ELF-1 (cell line): Measurements from ENCODE around the gene XPO5.
A peak's percentile ranks its signal among the peaks of the same experiment; 100 is the strongest.
"Not testable (repeated sequence)": the region's sequence is repeated elsewhere in the genome, so short reads cannot be mapped to it uniquely, and the experiment has no call there.

Experiments
- DNase-seq: peaks from one replicate; pipeline ENCODE4 v3.0.0-alpha.2; 2016; ENCODE audit warnings: low read depth, low spot score

Gene XPO5

GRCh38 chr6:43584892-43585570 is 9.2 kb upstream of the XPO5 start:
- no peak for DNase-seq

DNA sequence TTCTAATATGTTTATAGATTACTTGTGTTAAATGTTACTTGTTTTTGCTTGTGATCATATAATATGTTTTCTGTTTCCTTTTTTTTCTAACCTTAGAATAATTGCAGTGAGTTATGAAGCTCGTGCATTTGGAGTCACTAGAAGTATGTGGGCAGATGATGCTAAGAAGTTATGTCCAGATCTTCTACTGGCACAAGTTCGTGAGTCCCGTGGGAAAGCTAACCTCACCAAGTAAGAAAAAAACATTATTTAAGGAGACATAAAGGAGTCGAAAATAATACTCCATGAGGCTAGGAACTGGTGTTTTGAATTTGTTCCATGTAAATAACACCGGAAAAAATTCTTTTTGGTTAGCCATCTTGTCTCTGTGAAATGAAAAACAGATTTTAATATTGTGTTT is 7.1 kb upstream of the XPO5 start:
- no peak for DNase-seq

- DNase-seq: no peak
Observed at GRCh38 chr6:43579171-43579570, 3.3 kb upstream of the XPO5 start.

DNA sequence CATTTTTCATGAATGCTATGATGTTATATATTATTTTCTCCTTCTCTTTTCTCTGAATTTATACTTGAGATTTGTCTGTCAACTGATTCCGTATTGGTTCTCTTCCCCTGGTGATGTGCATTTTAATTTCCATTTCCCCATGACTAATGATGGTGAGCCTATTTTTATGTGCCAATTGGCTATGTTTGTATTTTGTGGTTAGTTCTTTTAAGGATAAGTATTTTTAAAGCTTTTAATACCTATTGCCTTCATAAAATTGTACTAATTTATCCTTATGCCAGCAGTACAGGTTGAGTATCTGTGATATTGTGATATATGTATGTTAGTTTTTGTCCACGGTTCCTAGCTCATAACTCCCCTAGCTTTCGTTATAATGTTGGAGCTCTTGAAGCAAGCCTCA is 2.9 kb upstream of the XPO5 start:
- DNase-seq: no peak

DNA sequence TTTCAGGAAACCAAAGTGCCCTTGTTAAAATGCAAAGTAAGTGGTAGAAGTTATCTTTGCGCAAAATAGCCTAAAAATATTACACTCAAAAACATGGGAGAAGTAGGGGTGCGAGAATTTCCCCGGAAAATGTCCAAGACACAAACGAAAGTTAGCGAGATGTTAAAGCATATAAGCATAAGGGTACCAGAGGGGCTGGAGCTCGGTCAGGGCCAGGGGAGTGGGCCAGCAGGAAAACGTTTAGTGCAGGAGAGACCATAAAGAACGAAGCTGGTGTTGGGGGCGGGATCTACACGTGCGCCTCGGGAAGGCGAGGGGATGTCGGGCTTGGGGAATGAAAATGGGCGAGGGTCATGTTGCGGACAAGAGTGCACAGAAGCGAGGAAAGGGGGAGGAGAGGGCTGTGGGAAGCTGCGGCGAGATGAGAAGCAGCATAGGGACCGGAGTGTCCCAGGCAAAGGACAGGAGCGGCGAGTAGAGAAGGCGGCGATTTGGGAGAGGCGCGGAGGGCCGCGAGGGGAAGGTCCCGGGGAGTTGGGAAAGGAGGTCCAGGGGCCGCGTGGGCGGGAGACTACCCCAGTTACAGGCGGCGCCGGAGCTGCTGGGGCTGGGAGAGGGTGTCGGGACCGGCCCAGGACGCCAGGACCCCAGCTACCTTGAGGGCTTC is 600 bp downstream of the XPO5 start:
- DNase-seq: peak; percentile 65

DNA sequence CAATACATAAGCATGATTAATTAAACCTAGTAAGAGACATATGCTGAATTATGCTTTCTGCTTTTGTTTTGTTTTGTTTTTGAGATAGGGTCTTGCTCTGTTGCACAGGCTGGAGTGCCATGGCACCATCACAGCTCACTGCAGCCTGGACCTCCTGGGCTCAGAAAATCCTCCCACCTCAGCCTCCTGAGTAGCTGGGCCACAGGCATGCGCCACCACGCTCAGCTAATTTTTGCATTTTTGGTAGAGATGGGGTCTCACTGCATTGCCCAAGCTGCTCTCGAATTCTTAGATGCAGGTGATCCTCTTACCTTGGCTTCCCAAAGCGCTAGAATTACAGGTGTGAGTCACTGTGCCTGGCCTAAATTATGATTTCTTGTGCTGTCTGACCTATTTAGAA is 3.8 kb downstream of the XPO5 start:
- no peak for DNase-seq

DNA sequence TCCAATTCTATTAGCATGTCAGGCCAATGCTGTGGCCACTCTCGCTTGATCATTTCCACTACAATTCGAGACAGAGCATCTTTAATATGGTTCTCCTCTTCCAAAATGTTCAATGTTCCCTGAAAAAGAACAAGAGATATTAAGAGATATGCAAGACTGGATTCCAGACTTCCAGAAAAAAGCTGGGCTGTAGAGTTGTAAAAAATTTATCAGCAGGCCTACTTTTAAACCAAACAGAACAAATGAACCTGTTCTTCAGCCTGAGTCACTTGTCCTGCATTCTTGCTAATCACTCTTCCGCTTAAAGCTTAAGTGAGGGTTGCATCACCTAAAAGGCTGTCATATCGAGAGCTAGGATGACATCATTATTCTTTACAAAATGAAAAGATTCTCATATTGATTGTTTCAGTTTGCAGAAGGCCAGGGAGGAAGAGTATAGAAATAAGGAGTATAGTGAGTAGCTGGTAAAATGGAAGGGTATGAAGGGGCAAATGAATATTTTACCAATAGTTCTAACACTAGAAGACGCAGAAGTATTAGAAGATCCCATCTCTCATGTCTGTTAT is 4.9 kb downstream of the XPO5 start:
- no peak for DNase-seq

- DNase-seq: no peak
Observed at GRCh38 chr6:43559328-43559727, 16.5 kb downstream of the XPO5 start.

- not testable (repeated sequence) for DNase-seq
Observed at GRCh38 chr6:43557620-43558019, 18.2 kb downstream of the XPO5 start.

DNA sequence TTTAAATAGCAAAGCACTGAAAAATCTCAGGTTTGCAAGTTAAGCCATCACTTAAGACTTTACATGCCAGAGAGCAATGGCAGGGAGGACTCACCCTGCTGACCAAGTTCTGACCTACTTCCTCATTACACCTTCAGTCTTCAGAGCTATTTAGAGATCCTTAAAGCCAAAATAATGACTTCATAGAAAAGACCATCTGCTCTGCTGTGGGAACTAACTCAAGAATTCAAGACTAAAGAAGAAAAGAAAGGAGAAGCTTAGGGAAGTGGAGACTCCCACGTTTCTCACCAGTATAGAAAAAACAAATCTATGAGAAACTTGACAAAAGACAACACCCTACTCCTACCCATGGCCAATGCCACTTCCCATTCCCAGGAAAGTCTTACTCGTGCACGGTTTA is 28.6 kb downstream of the XPO5 start:
- DNase-seq: no peak

DNA sequence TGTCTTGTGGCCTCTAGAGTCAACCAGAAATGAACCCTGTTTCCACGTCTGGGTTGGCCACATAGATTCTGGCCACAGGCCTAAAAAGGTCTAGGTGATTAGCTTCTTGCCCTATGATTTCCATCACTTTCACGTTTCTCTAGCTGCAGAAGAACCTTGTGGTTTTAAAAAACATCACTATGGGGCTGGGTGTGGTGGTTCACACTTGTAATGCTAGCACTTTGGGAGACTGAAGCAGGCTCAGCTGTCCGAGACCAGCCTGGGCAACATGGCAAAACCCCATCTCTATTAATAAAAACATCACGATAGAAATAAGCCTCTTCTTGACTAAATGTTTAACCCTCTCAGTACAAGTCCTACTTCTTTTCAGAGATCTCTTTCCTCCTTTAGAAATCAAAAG is 31.4 kb downstream of the XPO5 start:
- no peak for DNase-seq

DNA sequence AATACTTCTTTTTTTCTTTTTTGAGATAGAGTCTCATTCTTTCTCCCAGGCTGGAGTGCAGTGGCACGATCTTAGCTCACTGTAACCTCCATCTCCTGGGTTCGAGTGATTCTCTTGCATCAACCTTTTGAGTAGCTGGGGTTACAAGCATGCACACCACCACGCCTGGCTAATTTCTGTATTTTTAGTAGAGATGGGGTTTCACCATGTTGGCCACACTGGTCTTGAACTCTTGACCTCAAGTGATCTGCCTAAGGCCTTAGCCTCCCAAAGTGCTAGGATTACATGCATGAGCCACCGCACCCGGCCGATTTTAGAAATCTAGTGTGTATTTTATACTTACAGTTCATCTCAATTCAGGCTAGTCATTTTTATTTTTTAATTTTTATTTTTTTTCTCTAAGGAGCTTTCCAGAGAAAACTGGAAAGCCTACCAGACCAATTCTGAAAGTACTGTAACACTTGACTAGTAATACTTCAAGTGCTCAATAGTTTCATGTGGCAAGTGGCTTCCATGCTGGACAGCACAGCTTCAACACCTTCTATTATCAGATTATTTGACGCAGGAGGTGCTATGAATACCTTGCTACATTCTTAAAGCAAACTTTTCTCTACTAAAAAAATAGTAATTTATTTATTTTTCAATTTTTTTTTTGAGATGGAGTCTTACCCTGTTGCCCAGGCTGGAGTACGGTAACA is 33.9 kb downstream of the XPO5 start:
- no peak for DNase-seq

- DNase-seq: no peak
Observed at GRCh38 chr6:43540507-43540906, 35.3 kb downstream of the XPO5 start.

DNA sequence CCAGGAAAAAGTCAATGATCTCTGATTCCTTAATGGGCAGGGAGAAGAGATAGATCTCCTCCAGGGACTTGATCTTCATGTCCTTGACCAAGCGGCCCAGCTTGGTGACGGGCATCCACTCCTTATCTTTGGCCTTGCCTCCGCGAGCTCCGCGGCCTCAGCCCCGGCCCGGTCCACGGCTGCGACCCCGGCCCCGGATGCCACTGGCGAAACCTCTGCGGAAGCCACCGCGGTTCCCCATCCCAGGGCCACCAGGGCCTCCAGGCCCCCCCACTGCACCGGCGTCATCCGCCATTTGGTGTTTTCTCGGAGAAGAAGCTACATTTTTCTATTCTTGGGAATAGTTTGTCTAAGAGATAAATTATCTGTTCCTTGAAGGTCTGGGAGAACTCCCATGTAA is 36.4 kb downstream of the XPO5 start:
- DNase-seq: not testable (repeated sequence)

GRCh38 chr6:43538986-43539385 is 36.9 kb downstream of the XPO5 start:
- DNase-seq: not testable (repeated sequence)

GRCh38 chr6:43532201-43532600 is 43.6 kb downstream of the XPO5 start:
- DNase-seq: no peak

DNA sequence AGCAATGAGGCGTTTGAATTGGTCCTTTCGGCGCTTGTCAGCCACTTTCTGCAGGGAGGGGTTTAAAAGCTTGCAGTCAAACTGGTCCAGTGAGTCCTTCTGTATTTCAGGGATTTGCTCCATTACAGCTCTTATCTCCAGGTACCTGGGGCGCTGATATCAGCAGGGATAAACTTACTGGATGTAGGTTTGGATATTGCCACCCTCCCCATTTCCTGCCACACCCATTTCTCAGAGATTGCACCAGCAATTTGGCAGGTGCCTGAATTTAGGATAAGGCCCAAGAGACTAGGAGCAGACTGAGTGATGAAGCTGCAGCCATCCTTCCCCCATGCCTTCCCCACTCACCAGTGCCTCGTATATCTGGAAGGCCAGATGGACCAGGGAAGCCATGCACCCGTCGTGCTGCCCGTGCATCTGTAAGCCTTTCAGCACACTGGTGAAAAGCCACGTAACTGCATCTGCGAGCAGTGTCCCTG is 51.3 kb downstream of the XPO5 start:
- DNase-seq: peak; percentile 19

DNA sequence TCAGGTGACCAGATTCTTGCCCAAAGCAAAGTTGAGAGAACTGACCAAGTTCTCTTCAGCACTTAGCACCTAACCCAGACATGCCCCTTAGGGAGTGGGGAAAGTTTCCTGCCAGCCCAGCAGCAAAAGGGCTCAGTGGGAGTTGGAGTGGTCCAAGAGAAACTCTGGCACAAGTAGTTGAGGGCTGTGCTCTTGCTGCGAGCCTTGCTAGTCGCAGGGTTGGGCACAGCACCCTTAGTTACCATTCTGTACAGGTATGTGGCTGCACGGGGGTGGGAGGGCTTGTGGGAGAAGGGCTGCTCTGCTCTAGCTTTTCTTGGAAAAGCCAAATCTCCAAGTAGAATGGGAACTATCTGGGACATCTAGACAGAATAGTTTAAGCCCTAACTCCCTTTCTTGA is 52.6 kb downstream of the XPO5 start:
- DNase-seq: no peak

DNA sequence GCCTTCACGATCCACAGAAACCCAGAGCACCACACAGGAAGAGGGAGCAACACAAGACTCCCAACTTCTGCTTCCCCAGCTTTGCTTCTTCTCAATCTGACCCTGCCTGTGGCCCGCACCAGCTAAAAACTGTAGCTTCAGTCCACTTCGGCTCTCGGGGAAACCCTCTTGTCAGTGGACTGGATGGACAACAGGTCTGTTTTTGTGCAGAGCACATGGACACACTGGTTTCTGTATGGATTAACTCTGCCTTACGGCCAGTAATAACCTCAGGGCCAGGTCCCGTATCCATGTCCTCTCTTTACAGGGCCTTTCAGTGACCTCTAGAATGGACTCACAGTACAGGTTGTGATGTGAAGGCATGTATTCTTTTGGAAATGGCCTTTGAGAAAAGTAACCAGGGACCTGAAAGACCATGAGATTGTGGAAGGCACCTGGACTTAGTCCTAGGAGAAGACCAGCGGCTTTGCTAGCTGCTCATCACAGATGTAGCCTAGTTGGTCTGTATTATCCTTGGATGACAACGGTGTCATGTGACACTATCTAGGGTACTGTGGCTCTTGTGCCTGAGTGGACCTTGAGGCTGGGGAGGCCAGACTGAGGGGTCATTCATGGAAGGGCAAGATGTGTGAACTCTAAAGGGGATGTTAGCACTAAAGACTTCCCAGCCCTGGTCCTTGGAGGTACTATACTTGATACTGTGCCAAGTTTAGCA is 53.1 kb downstream of the XPO5 start:
- no peak for DNase-seq

DNA sequence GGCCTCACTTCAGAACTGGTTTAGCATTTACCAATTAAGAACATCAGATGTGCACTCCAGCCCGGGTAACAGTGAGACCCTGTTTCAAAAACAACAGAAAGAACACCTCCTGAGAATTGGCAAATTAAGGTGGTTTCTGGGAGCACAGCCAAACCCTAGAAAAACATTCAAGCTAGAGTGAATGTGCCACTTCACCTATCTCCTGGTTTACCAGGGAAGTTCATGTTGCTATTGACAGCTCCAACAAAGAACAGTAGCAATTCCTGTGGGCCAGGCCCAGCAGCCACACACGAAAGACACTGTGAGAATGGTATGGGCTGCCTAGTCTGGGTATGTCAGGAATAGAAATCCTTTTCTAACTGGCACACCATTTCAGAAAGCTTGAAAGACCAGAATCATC is 54.0 kb downstream of the XPO5 start:
- DNase-seq: no peak

GRCh38 chr6:43520097-43520496 is 55.7 kb downstream of the XPO5 start:
- no peak for DNase-seq
